Tibial artery (tissue), 4 donors: ENCODE data around the gene KRTAP4-1.
"Not testable (repeated sequence)": the region's sequence is repeated elsewhere in the genome, so short reads cannot be mapped to it uniquely, and the experiment has no call there.

Source experiments
- DNase-seq, 2 donors: peaks; one replicate each; pipeline ENCODE4 v3.0.0-alpha.2; 2019
- H3K27ac ChIP-seq, 2 donors: fragments of 200-600 bp; sonication (generic) in 1 of 2; 1 replicate in 1 of 2; 2 replicates in 1 of 2; pipeline ENCODE4 v1.5.1; 2018 to 2019; ENCODE audit warnings: mild to moderate bottlenecking in 1 of 2
- H3K27me3 ChIP-seq, 2 donors: fragments of 200-600 bp; sonication (generic) in 1 of 2; one replicate each; pipeline versions ENCODE4 v1.5.1 to v1.6.0; 2016 to 2019
- H3K36me3 ChIP-seq, 3 donors: fragments of 200-600 bp; sonication (generic) in 2 of 3; one replicate each; pipeline ENCODE4 v1.5.1; 2016 to 2019; ENCODE audit warnings: mild to moderate bottlenecking in 2 of 3
- H3K4me1 ChIP-seq, 4 donors: fragments of 200-600 bp; sonication (generic) in 2 of 4; 1 replicate in 3 of 4; 2 replicates in 1 of 4; pipeline ENCODE4 v1.5.1; 2016 to 2019
- H3K4me3 ChIP-seq, 2 donors: fragments of 200-600 bp; sonication (generic) in 1 of 2; 1 replicate in 1 of 2; 2 replicates in 1 of 2; pipeline ENCODE4 v1.5.1; 2018 to 2019; ENCODE audit warnings: mild to moderate bottlenecking in 2 of 2
- H3K9me3 ChIP-seq, 3 donors: fragments of 200-600 bp; sonication (generic) in 1 of 3; one replicate each; pipeline ENCODE4 v1.5.1; 2016 to 2019
- CTCF ChIP-seq, 2 experiments: fragments of 200-600 bp in 1 of 2; fragments of 450-650 bp in 1 of 2; IDR thresholded peaks; one replicate each; pipeline ENCODE4 v1.5.1; 2017 to 2019; ENCODE audit warnings: antibody characterized with exemption in 2 of 2, mild to moderate bottlenecking in 1 of 2, moderate library complexity in 1 of 2
- intact Hi-C: fragments of 100-400 bp; cut with DNase I; formaldehyde crosslinking; loops from one replicate; pipeline ENCODE4 v1.15.0; 2023; ENCODE audit warnings: low total_unique reads

Gene KRTAP4-1

GRCh38 chr17:41141361-41141760 is 43.4 kb downstream of the KRTAP4-1 start:
- H3K9me3 ChIP-seq, result peaks cover 0 to 24% (median 10%) of the 10 kb centered on the region in 3 donors

GRCh38 chr17:41140360-41141131 is 44.2 kb downstream of the KRTAP4-1 start, which contains the start of gene KRTAP4-6:
TSS of gene KRTAP4-6 (minus strand) at chr17:41140544. CDS start at chr17:41140487, 57 bp downstream.
- intact Hi-C loops, result no loop called here
- peaks cover 0 to 24% (median 10%) of the 10 kb centered on the region in 3 donors for H3K9me3 ChIP-seq
- no peak for DNase-seq
- no peaks in the 10 kb centered on the region for H3K36me3 ChIP-seq
- no peak for TF ChIP-seq CTCF (IDR thresholded peaks at IDR 0.05)
- H3K27ac ChIP-seq, result no peak within 1 kb of the TSS
- no peaks in the 10 kb centered on the region for H3K27me3 ChIP-seq
- no peaks in the 10 kb centered on the region for H3K4me1 ChIP-seq
- H3K4me3 ChIP-seq, result no peak within 1 kb of the TSS

More at GRCh38 chr17:41141361-41141760, 43.4 kb downstream of the KRTAP4-1 start:
- no peak for DNase-seq
- Histone ChIP-seq H3K27me3 (no peaks in the 10 kb centered on the region), H3K36me3 (no peaks in the 10 kb centered on the region), H3K27ac (no peak overlapping the region), H3K4me1 (no peaks in the 10 kb centered on the region), H3K4me3 (no peak overlapping the region)
- intact Hi-C loops, result no loop called here
- TF ChIP-seq CTCF (IDR thresholded peaks at IDR 0.05), result no peak

- intact Hi-C loops, H3K4me1 ChIP-seq, H3K36me3 ChIP-seq, H3K27me3 ChIP-seq, DNase-seq, H3K4me3 ChIP-seq, H3K27ac ChIP-seq: not testable (repeated sequence)
- peaks cover 0 to 24% (median 10%) of the 10 kb centered on the region in 3 donors for H3K9me3 ChIP-seq
These were observed 44.8 kb downstream of the KRTAP4-1 start for GRCh38 chr17:41139865-41140264.
